Left ventricle myocardium superior (tissue), 1 donor: ENCODE results near the gene CCDC93. TPM values are rescaled to one million over a fixed set of nuclear protein-coding genes. Genes with fewer than 3 reads are reported as not detected.

Experiments
- ATAC-seq: fragments of 200-7000 bp; cut with Tn5 transposase; one replicate; pipeline ENCODE4 v1.9.1; 2020; ENCODE audit warnings: mild to moderate bottlenecking, moderate library complexity
- DNase-seq: peaks from one replicate; pipeline ENCODE4 v3.0.0-alpha.2; 2020
- intact Hi-C: fragments of 100-400 bp; cut with micrococcal nuclease; formaldehyde crosslinking; loops from one replicate; pipeline ENCODE4 v1.11.0; 2022
- long read RNA-seq: library from polyadenylated mRNA; unstranded; transcript quantifications from one replicate; pipeline ENCODE4 v2.0.0, GENCODE V29; 2021
- total RNA-seq: library from RNA; stranded (reverse); fragmentation: NEBNext Ultra II Directional; extraction: Animal tissue kit (Norgen Biotek cat#: 25700); gene quantifications from one replicate; pipeline ENCODE4 v1.2.1, GENCODE V29; 2021
- donor health status: DM: no; HTN: yes; CAD: no; lungs with severe emphysema.

CCDC93 gene, protein sequence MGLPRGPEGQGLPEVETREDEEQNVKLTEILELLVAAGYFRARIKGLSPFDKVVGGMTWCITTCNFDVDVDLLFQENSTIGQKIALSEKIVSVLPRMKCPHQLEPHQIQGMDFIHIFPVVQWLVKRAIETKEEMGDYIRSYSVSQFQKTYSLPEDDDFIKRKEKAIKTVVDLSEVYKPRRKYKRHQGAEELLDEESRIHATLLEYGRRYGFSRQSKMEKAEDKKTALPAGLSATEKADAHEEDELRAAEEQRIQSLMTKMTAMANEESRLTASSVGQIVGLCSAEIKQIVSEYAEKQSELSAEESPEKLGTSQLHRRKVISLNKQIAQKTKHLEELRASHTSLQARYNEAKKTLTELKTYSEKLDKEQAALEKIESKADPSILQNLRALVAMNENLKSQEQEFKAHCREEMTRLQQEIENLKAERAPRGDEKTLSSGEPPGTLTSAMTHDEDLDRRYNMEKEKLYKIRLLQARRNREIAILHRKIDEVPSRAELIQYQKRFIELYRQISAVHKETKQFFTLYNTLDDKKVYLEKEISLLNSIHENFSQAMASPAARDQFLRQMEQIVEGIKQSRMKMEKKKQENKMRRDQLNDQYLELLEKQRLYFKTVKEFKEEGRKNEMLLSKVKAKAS
- 25.2 TPM for total RNA-seq
- long read RNA-seq, full-length matches to known transcripts: 3 of 27 reads
- long read RNA-seq, partial matches to known transcripts: 17 of 27 reads
- long read RNA-seq, other reads (novel, unspliced or antisense): 7 of 27 reads

DNA sequence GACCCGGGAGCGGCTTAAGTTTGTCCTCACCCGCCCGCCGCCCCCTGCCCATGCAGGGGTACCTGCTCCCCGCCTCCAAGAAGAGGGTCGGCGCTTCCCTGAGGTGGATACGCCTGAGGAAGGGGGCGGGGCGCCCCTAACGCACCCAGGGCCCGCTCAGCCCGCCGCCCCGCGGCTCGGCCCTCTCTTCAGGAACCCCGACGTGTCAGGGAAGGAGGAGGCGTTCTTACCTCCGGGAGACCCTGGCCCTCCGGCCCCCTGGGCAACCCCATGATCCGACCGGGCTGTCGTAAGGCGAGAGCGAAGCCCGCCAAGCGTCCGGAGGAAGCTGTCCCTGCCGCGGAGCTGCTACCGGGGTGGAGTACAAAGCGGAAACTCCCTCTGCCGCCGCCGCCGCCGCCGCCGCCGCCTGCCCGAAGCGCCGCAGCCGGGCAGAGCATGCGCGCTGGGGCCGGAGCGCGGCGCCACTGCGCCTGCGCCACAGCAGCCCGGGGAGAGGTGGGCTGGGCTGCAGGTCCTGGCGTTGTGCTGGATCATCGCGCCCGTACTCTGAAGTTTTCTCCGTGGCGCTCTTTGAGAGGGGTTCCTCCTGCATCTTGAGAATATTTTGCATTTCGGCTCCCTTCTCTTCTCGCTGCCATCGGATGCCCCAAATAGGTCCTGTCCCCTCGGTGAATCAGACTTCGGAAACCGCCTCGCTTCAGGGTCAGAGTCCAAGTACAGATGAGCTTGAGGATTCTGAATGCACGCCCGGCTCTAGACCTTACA lies at the start of gene CCDC93:
Gene CCDC93, minus strand, starts transcription at position 347 of the 768 bp plus-strand sequence. Its CDS starts 75 bp downstream, at position 272.
- intact Hi-C loops: no loop called here
- DNase-seq: peak; percentile 93
- ATAC-seq: peak; percentile 97

DNA sequence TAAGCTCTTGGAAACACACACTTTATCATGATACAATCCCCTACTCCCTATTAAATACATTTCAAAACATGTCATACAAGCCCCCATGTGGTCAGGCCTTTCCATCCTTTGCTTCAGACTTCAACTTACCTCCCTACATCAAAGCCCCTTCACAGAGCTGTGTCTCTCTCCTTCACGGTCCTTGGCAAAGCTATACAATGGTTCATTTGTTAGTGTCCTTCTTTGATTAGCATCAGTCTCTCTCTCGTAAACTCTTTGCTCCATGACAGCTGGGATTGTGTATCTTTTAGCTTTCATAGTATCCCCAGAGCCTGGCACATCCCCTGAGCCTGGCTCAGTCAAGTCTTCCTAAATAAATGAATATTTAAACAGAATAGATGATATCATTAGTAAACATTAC lies 48.8 kb upstream of the CCDC93 start:
- ATAC-seq (no peak), DNase-seq (no peak)
- intact Hi-C loops: no loop called here

- no peak for DNase-seq
- intact Hi-C loops: no loop called here
- no peak for ATAC-seq
Measured at GRCh38 chr2:118062048-118062447, 48.2 kb upstream of the CCDC93 start.

DNA sequence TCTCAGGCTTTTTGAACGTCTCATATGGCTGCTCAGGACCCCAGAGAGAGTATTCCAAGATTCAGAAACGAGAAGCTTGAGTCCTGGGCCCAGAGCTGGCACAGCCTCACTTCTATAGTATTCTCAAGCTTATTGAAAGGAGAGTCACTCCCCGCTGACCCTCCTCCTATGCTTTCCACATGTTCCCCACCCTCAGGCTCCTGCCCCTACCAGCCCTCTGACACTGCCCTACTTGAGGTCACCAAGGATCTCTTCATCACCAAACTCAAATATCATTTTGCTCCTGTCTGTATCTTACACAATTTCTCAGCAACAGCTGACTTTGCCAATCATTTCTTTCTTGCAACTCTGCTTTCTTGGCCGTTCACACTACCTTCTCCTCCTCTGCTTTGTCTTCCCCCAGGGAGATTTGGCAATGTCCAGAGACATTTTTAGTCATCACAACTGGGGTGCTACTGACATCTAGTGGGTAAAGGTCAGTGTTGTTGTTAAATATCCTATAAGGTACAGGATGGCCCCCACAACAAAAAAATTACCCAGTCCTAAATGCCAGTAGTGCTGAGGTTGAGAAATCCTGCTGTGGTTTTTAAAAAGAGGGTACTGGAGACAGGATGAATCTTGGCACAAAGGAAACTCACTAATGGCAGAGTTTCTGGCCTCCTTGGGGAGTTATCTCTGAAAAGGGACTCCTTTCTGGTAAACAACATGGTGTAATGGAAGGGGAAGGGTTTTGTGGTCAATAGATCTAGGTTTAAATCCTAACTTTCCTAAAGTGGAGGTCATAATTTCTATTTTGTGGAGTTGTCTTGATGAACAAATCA lies 47.5 kb upstream of the CCDC93 start:
- ATAC-seq: peak; percentile 55
- DNase-seq: no peak
- intact Hi-C loops: no loop called here

DNA sequence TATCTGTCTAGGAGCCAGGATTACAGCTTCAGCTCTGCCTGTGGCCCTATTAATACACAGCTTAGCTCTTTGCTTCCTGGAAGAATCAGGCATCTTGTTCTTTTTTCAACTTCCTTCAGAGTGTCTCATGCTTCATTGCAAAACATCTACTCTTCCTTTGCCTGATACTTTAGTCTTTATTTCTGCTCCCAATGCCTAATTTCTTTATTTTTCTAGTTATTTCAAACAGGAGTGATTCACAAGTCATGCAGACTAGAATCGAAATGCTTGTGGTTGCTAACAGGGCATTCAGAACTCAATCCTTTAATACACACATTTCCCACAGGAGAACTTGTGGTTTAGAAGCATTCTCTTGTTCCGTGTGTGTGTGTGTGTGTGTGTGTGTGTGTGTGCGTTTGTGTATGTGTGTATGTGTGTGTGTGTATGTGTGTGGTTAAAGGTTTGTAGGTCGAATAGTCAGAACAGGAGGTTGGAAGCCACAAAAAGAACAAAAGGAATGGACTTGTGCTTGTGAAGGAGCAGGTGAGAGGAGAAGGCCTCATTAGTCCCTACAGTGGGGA lies 46.1 kb upstream of the CCDC93 start:
- no peak for ATAC-seq
- intact Hi-C loops: no loop called here
- DNase-seq: no peak

GRCh38 chr2:118058951-118059350 lies 45.1 kb upstream of the CCDC93 start:
- ATAC-seq (no peak), DNase-seq (no peak)
- intact Hi-C loops: no loop called here

- DNase-seq (no peak), ATAC-seq (no peak)
- intact Hi-C loops: no loop called here
Measured at GRCh38 chr2:118056801-118057200, 42.9 kb upstream of the CCDC93 start.

GRCh38 chr2:118056165-118056534 lies 42.3 kb upstream of the CCDC93 start:
- intact Hi-C loops: no loop called here
- ATAC-seq: peak; percentile 68
- no peak for DNase-seq

DNA sequence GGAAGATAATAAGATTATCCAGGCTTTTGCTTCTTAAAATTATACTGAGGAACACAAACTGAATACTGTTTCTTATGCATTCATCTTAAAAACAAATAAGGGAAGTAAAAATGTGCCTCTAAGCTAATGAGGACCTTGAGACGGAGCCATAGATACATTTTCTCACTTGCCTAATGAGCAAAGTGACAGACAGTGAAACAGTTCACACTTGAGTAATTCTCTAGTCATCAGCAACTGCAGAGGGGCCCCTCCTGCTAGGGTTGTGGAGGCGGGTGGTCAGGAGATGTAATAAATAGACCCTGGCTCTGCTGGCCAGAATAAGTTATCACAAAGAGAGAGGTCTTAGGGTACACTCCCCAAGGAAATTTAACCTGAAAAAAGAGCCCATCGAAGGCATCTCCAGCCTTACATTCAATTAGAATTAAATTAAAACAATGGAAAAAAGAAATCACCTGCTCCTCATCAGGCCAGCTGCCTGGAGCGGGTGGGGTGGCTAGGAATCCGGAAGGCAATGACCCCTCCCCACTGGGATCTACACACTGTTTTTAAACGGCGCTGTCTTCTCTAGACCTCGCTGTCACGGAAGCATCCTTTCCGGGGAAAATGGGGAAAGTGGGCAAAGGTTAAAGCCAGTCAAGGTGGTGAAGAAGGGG lies 41.8 kb upstream of the CCDC93 start:
- intact Hi-C loops: no loop called here
- ATAC-seq (no peak), DNase-seq (no peak)

- intact Hi-C loops: no loop called here
- no peak for DNase-seq
- no peak for ATAC-seq
Measured at GRCh38 chr2:118054213-118055008, 40.5 kb upstream of the CCDC93 start.

DNA sequence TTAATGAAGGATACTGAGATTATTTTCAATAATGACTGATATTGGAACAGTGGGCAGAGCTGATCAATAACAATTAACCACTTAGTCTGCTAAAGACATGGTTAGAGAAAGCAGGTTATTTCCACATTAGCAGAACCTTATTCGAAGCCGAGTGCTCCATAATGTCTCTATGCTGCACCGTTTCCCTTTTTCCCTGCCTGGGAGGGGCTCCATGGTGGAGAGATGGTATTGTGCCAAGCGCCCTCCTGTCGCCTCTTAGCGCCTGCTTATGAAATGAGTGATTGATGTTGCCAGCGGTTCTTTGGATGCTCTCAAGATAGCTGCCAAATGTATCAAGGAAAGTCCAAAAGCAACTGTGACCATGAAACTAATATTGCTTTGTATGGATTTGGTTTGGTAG lies 39.8 kb upstream of the CCDC93 start:
- ATAC-seq (no peak), DNase-seq (no peak)
- intact Hi-C loops: no loop called here

- DNase-seq: no peak
- intact Hi-C loops: no loop called here
- no peak for ATAC-seq
Measured at GRCh38 chr2:118052474-118052873, 38.6 kb upstream of the CCDC93 start.

GRCh38 chr2:118051826-118052358 lies 38.0 kb upstream of the CCDC93 start:
- no peak for ATAC-seq
- DNase-seq: no peak
- intact Hi-C loops: no loop called here

DNA sequence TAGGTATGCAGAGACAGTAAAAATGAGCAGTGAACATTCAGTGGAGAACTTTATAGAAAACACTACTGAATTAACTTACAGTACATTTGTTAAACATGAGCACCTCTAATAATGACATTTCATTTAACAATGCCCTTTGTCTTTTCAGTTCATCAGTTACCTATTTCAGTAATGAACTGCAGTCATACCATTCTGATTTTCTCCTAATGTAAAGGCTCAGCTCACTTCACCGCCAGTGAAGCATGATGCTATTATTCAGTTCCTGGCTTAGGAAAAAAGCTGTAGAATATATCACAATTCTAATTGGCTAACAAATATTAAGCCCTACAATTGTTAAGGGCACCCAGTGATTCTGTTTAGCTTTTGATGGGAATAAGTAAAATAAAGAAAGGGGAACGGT lies 37.1 kb upstream of the CCDC93 start:
- intact Hi-C loops: no loop called here
- no peak for ATAC-seq
- DNase-seq: no peak

DNA sequence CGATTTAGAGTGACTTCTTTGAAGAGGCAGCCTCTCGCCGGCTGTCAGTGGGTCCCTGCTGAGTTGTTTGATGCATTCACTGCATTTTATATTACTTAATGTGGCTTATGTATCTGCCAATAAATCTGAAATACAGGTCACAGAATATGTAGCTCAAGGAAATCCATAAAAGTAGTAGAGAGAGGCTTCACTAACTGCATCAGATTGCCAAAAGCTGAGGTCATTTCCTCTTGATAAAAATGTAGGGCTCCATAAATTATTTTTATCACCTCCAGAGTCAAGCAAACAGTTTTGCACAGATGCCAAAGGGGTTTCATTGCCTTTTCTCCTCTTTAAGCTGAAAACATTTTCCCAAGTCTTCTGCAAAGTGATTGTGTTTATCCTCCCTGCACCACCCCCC lies 36.5 kb upstream of the CCDC93 start:
- intact Hi-C loops: no loop called here
- DNase-seq: no peak
- no peak for ATAC-seq

DNA sequence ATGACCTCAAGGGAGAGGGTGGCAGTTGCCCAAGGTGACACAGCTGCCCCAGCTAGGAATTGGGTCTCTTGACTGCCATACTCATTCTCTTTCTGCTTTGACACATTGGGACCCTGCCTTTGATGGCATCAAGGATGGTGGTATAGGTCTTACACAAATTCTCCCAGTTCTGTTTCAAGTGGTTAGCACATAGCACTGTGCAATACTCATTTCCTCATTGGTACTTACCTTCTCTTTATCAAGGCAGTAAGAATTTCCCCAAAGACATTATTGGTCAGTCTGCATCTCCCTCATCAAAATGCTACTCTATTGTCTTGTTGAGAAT lies 35.9 kb upstream of the CCDC93 start:
- ATAC-seq (no peak), DNase-seq (no peak)
- intact Hi-C loops: loop anchor here (5.0 kb wide), 1 partner anchor 813 kb away; no protein-coding TSS in a partner anchor

DNA sequence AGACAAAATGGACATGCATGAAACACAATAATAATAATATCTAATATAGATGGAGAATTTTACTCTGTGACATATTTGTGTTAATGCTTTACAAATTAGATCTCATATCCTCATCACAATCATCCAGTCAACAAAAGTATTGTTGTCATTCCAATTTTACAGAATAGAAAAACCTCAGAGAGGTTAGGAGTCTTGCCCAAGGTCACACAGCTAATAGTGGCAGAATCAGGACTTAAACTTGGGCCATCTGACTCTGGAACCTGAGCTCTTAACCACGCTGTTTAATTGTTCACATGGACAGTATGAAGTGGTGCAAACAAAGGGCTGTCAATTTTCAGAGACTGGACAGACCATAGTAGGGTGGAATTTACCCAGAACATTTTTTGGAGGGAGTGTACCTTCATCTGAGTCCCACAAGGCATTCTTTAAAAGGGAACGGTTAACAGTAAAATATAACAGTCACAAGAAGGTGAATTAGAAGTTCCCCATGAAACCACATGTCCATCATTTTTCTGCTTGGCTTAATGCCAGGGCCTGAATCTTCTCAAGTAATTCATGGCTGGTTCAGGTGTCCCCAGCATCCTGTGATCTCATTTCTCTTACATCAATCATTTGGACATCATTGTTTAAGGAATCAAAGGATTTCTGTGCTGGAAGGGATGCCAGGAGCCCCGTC lies 35.4 kb upstream of the CCDC93 start:
- intact Hi-C loops: loop anchor here (5.0 kb wide), 1 partner anchor 813 kb away; no protein-coding TSS in a partner anchor
- no peak for ATAC-seq
- no peak for DNase-seq
